ENCODE data around the gene PRAME. TPM values are rescaled to one million over a fixed set of nuclear protein-coding genes. Genes with fewer than 3 reads are reported as not detected.

Gene PRAME
- total RNA-seq, 1 experiment from 2014 or later, result 17.1 TPM

GRCh38 chr22:22526125-22526912, 32.7 kb downstream of the PRAME start:
- no peak overlapping the region for H3K27ac ChIP-seq (ENCODE audit: low read length)
- CTCF ChIA-PET, result no interaction called here
- DNase-seq, result no peak
- H2AFZ ChIP-seq (ENCODE audit: low read length), result no peak overlapping the region
- no peaks in the 10 kb centered on the region for H4K20me1 ChIP-seq (ENCODE audit: low read length)
- intact Hi-C loops (cut with micrococcal nuclease), result no loop called here
- no peaks in the 10 kb centered on the region for H3K9me2 ChIP-seq (replicated peaks; ENCODE audit: low read length)
- no peak overlapping the region for H3K4me3 ChIP-seq (ENCODE audit: low read length)
- POLR2A ChIA-PET (ENCODE audit: unreplicated experiment), result interaction anchor here (0.5 kb wide), 1 partner anchor 19 kb away, joined by 17 read pairs; no protein-coding TSS in a partner anchor
- TF ChIP-seq EZH2phosphoT487 (IDR thresholded peaks at IDR 0.05; ENCODE audit: borderline replicate concordance, low read length) (no peak), CTCF (conservative IDR thresholded peaks at IDR 0.05; ENCODE audit: low read depth, low read length) (no peak), EZH2 (IDR thresholded peaks at IDR 0.05; ENCODE audit: low read length, unreplicated experiment) (no peak)
- no peaks in the 10 kb centered on the region for H3K4me1 ChIP-seq (ENCODE audit: insufficient read depth, low read length)
- H3K79me2 ChIP-seq (ENCODE audit: low read length), result no peaks in the 10 kb centered on the region
- peaks cover 15% of the 10 kb centered on the region for H3K27me3 ChIP-seq (ENCODE audit: low read length)
- H3K4me2 ChIP-seq (ENCODE audit: low read length), result no peak overlapping the region
- H3F3A ChIP-seq (ENCODE audit: low read length, unreplicated experiment), result no peaks in the 10 kb centered on the region
- ATAC-seq, result no peak
- H3K9me3 ChIP-seq (ENCODE audit: low read length), result no peaks in the 10 kb centered on the region
- H3K9ac ChIP-seq (ENCODE audit: low read length), result no peak overlapping the region
- no TSS peak for BruUV-seq (replicated peaks)
- H3K36me3 ChIP-seq (ENCODE audit: low read depth, low read length), result no peaks in the 10 kb centered on the region

GRCh38 chr22:22523494-22523893, 35.6 kb downstream of the PRAME start:
- no peaks in the 10 kb centered on the region for H3K36me3 ChIP-seq (ENCODE audit: low read depth, low read length)
- H3F3A ChIP-seq (ENCODE audit: low read length, unreplicated experiment), result no peaks in the 10 kb centered on the region
- ChIA-PET POLR2A (ENCODE audit: unreplicated experiment) (no interaction called here), CTCF (interaction anchor here (0.7 kb wide), 1 partner anchor 342 kb away, joined by 3 read pairs; no protein-coding TSS in a partner anchor)
- H2AFZ ChIP-seq (ENCODE audit: low read length), result no peak overlapping the region
- DNase-seq (no peak), ATAC-seq (no peak)
- no peak overlapping the region for H3K27ac ChIP-seq (ENCODE audit: low read length)
- no peak overlapping the region for H3K4me3 ChIP-seq (ENCODE audit: low read length)
- no peaks in the 10 kb centered on the region for H3K9me2 ChIP-seq (replicated peaks; ENCODE audit: low read length)
- no peaks in the 10 kb centered on the region for H3K4me1 ChIP-seq (ENCODE audit: insufficient read depth, low read length)
- H3K79me2 ChIP-seq (ENCODE audit: low read length), result no peaks in the 10 kb centered on the region
- intact Hi-C loops (cut with micrococcal nuclease), result no loop called here
- H3K9ac ChIP-seq (ENCODE audit: low read length), result no peak overlapping the region
- peaks cover 15% of the 10 kb centered on the region for H3K27me3 ChIP-seq (ENCODE audit: low read length)
- H3K4me2 ChIP-seq (ENCODE audit: low read length), result no peak overlapping the region
- no peaks in the 10 kb centered on the region for H3K9me3 ChIP-seq (ENCODE audit: low read length)
- TF ChIP-seq CTCF (conservative IDR thresholded peaks at IDR 0.05; ENCODE audit: low read depth, low read length) (no peak), EZH2phosphoT487 (IDR thresholded peaks at IDR 0.05; ENCODE audit: borderline replicate concordance, low read length) (no peak), EZH2 (IDR thresholded peaks at IDR 0.05; ENCODE audit: low read length, unreplicated experiment) (no peak)
- BruUV-seq (replicated peaks), result no TSS peak
- H4K20me1 ChIP-seq (ENCODE audit: low read length), result no peaks in the 10 kb centered on the region

- POLR2A ChIA-PET (ENCODE audit: unreplicated experiment), result no interaction called here
- Histone ChIP-seq H3K9me3 (ENCODE audit: low read length) (no peaks in the 10 kb centered on the region), H2AFZ (ENCODE audit: low read length) (no peak overlapping the region), H3K79me2 (ENCODE audit: low read length) (no peaks in the 10 kb centered on the region), H3K27me3 (ENCODE audit: low read length) (peaks cover 19% of the 10 kb centered on the region), H3K4me2 (ENCODE audit: low read length) (no peak overlapping the region), H3K36me3 (ENCODE audit: low read depth, low read length) (no peaks in the 10 kb centered on the region), H3K9me2 (replicated peaks; ENCODE audit: low read length) (no peaks in the 10 kb centered on the region), H3F3A (ENCODE audit: low read length, unreplicated experiment) (no peaks in the 10 kb centered on the region), H3K9ac (ENCODE audit: low read length) (no peak overlapping the region), H3K4me1 (ENCODE audit: insufficient read depth, low read length) (no peaks in the 10 kb centered on the region), H4K20me1 (ENCODE audit: low read length) (no peaks in the 10 kb centered on the region), H3K27ac (ENCODE audit: low read length) (no peak overlapping the region), H3K4me3 (ENCODE audit: low read length) (no peak overlapping the region)
- DNase-seq (no peak), ATAC-seq (no peak)
- TF ChIP-seq EZH2phosphoT487 (IDR thresholded peaks at IDR 0.05; ENCODE audit: borderline replicate concordance, low read length), result no peak
- CTCF ChIA-PET, result no interaction called here
- BruUV-seq (replicated peaks), result no TSS peak
- intact Hi-C loops (cut with micrococcal nuclease), result no loop called here
Measured at GRCh38 chr22:22521631-22522030, 37.4 kb downstream of the PRAME start.
